ENCODE measurements around the gene GREB1L. TPM values are rescaled to one million over a fixed set of nuclear protein-coding genes. Genes with fewer than 3 reads are reported as not detected.

GREB1L gene
- total RNA-seq, 2 donors from 2014 or later = 3.1 to 3.9 TPM

GRCh38 chr18:21269349-21269748 is 27.3 kb downstream of the GREB1L start:
- 0% methylated on average over 1 of the region's 1 CpG for WGBS, 2 experiments (ENCODE audit: insufficient coverage in 1 of 2, insufficient read length in 1 of 2)
- Mint-ChIP-seq H3K4me1 (peaks cover 31% of the 10 kb centered on the region), H3K27ac (no peak overlapping the region), H3K27me3 (ENCODE audit: insufficient read depth) (peaks cover 60% of the 10 kb centered on the region), H3K4me3 (no peak overlapping the region), H3K9me3 (no peaks in the 10 kb centered on the region), H3K36me3 (ENCODE audit: low read depth) (no peaks in the 10 kb centered on the region)
- no peak for TF ChIP-seq CTCF (conservative IDR thresholded peaks at IDR 0.05)
- Histone ChIP-seq H3K27me3 (ENCODE audit: control insufficient read depth, insufficient read depth, low read length, poor library complexity, severe bottlenecking) (peaks cover 11% of the 10 kb centered on the region), H3K9ac (ENCODE audit: extremely low read depth, low read length, poor library complexity, severe bottlenecking) (no peak overlapping the region), H3K9me3 (ENCODE audit: control insufficient read depth, low read length) (no peaks in the 10 kb centered on the region), H3K36me3 (ENCODE audit: control insufficient read depth, insufficient read depth, low read length) (no peaks in the 10 kb centered on the region), H3K4me3 (ENCODE audit: low read length) (no peak overlapping the region), H3K27ac (ENCODE audit: low read depth, low read length) (no peak overlapping the region), H3K4me1 (ENCODE audit: control insufficient read depth, insufficient read depth, low read length) (peaks cover 4% of the 10 kb centered on the region)
- DNase-seq = no peak

- H3K4me1 ChIP-seq (ENCODE audit: control insufficient read depth, insufficient read depth, low read length) = no peaks in the 10 kb centered on the region
- no peak overlapping the region for H3K9ac ChIP-seq (ENCODE audit: extremely low read depth, low read length, poor library complexity, severe bottlenecking)
- no peaks in the 10 kb centered on the region for H3K9me3 Mint-ChIP-seq
- H3K4me3 ChIP-seq (ENCODE audit: low read length) = no peak overlapping the region
- peaks cover 21% of the 10 kb centered on the region for H3K4me1 Mint-ChIP-seq
- no peak for TF ChIP-seq CTCF (conservative IDR thresholded peaks at IDR 0.05)
- peaks cover 60% of the 10 kb centered on the region for H3K27me3 Mint-ChIP-seq (ENCODE audit: insufficient read depth)
- WGBS, 2 experiments (ENCODE audit: insufficient coverage in 1 of 2, insufficient read length in 1 of 2) = 95% methylated on average over 3 of the region's 3 CpGs; no CpG with 5 or more reads in 1 of the 2 experiments
- no peak overlapping the region for H3K4me3 Mint-ChIP-seq
- H3K36me3 ChIP-seq (ENCODE audit: control insufficient read depth, insufficient read depth, low read length) = no peaks in the 10 kb centered on the region
- peaks cover 11% of the 10 kb centered on the region for H3K27me3 ChIP-seq (ENCODE audit: control insufficient read depth, insufficient read depth, low read length, poor library complexity, severe bottlenecking)
- no peak overlapping the region for H3K27ac Mint-ChIP-seq
- DNase-seq = no peak
- H3K27ac ChIP-seq (ENCODE audit: low read depth, low read length) = no peak overlapping the region
- no peaks in the 10 kb centered on the region for H3K36me3 Mint-ChIP-seq (ENCODE audit: low read depth)
- H3K9me3 ChIP-seq (ENCODE audit: control insufficient read depth, low read length) = no peaks in the 10 kb centered on the region
Observed at GRCh38 chr18:21270453-21270852, 28.4 kb downstream of the GREB1L start.

- no peaks in the 10 kb centered on the region for H3K36me3 ChIP-seq (ENCODE audit: control insufficient read depth, insufficient read depth, low read length)
- H3K4me3 Mint-ChIP-seq = no peak overlapping the region
- H3K27ac ChIP-seq (ENCODE audit: low read depth, low read length) = peak overlapping the region; percentile 3
- no peak overlapping the region for H3K4me3 ChIP-seq (ENCODE audit: low read length)
- no peaks in the 10 kb centered on the region for H3K9me3 Mint-ChIP-seq
- H3K9me3 ChIP-seq (ENCODE audit: control insufficient read depth, low read length) = no peaks in the 10 kb centered on the region
- H3K27ac Mint-ChIP-seq = no peak overlapping the region
- no peaks in the 10 kb centered on the region for H3K36me3 Mint-ChIP-seq (ENCODE audit: low read depth)
- 76 to 84% methylated on average over 4 of the region's 4 CpGs for WGBS, 2 experiments (ENCODE audit: insufficient coverage in 1 of 2, insufficient read length in 1 of 2)
- H3K4me1 Mint-ChIP-seq = peaks cover 7% of the 10 kb centered on the region
- no peak for TF ChIP-seq CTCF (conservative IDR thresholded peaks at IDR 0.05)
- H3K27me3 ChIP-seq (ENCODE audit: control insufficient read depth, insufficient read depth, low read length, poor library complexity, severe bottlenecking) = peaks cover 20% of the 10 kb centered on the region
- no peaks in the 10 kb centered on the region for H3K4me1 ChIP-seq (ENCODE audit: control insufficient read depth, insufficient read depth, low read length)
- H3K27me3 Mint-ChIP-seq (ENCODE audit: insufficient read depth) = peaks cover 59% of the 10 kb centered on the region
- DNase-seq = no peak
- no peak overlapping the region for H3K9ac ChIP-seq (ENCODE audit: extremely low read depth, low read length, poor library complexity, severe bottlenecking)
Observed at GRCh38 chr18:21272016-21272579, 30.1 kb downstream of the GREB1L start.
